ENCODE results near the gene INVS.

DNA sequence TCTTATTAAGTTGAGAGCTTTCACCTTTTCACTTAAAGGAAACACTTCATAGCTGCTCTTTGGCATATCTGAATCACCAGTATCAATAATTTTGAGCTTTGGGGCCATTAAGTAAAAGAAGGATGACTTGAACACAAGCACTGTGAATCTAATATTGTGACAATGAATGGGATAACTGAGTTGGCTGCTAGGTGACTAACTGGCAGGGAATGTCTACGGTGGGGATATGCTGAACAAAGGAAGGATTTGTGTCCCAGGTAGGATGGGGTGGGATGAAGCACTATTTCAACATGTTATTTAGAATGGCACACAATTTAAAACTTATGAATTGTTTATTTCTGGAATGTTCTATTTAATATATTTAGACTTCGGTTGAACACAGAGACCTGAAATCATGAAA is 130.1 kb downstream of the INVS start:
- TF ChIP-seq POLR2A (IDR thresholded peaks at IDR 0.05; ENCODE audit: low read depth, low read length) (no peak), POLR2AphosphoS5 (IDR thresholded peaks at IDR 0.05; ENCODE audit: low read depth, low read length) (no peak), PAX5 (IDR thresholded peaks at IDR 0.05; ENCODE audit: insufficient read depth, low read length, severe bottlenecking) (no peak), SPI1 (IDR thresholded peaks at IDR 0.05; ENCODE audit: low read depth, low read length) (no peak), TAF1 (IDR thresholded peaks at IDR 0.05; ENCODE audit: low read depth, low read length) (no peak), POU2F2 (IDR thresholded peaks at IDR 0.05; ENCODE audit: low read depth, low read length) (no peak)

Data from GM12891 (cell line).